Type B pancreatic cell (in vitro differentiated cells): Measurements from ENCODE around the gene YPEL2. TPM values are rescaled to one million over a fixed set of nuclear protein-coding genes. Genes with fewer than 3 reads are reported as not detected.

ENCODE experiments used
- DNase-seq: peaks from one replicate; pipeline ENCODE4 v3.0.0; 2021; ENCODE audit warnings: mixed read lengths; ENCODE audit not compliant: unreplicated experiment; ENCODE audit errors: extremely low spot score
- H3K27ac Mint-ChIP-seq: 2 replicates; pipeline ENCODE4 v1.8.0; 2021; ENCODE audit warnings: mild to moderate bottlenecking, mixed read lengths
- H3K27me3 Mint-ChIP-seq: 2 replicates; pipeline ENCODE4 v1.8.0; 2021; ENCODE audit warnings: mixed read lengths
- H3K36me3 Mint-ChIP-seq: 2 replicates; pipeline ENCODE4 v1.8.0; 2021; ENCODE audit warnings: mixed read lengths
- H3K4me1 Mint-ChIP-seq: one replicate; pipeline ENCODE4 v1.8.0; 2021; ENCODE audit warnings: mixed read lengths; ENCODE audit not compliant: unreplicated experiment
- H3K4me3 Mint-ChIP-seq: 2 replicates; pipeline ENCODE4 v1.8.0; 2021; ENCODE audit warnings: mild to moderate bottlenecking, mixed read lengths
- H3K9me3 Mint-ChIP-seq: 2 replicates; pipeline ENCODE4 v1.8.0; 2021; ENCODE audit warnings: mixed read lengths
- total RNA-seq: library from RNA; stranded (reverse); gene quantifications from 2 replicates; pipeline ENCODE4 v1.2.1, GENCODE V29; 2021; ENCODE audit warnings: low replicate concordance
- TF ChIP-seq, protein P1 (sequence below): fragments of 200-600 bp; sonication (generic); conservative IDR thresholded peaks from 2 replicates; pipeline ENCODE4 v1.5.0; 2021; ENCODE audit warnings: antibody characterized with exemption, mild to moderate bottlenecking

The YPEL2 gene
- total RNA-seq, 1 donor from 2014 or later: 14.7 TPM

DNA sequence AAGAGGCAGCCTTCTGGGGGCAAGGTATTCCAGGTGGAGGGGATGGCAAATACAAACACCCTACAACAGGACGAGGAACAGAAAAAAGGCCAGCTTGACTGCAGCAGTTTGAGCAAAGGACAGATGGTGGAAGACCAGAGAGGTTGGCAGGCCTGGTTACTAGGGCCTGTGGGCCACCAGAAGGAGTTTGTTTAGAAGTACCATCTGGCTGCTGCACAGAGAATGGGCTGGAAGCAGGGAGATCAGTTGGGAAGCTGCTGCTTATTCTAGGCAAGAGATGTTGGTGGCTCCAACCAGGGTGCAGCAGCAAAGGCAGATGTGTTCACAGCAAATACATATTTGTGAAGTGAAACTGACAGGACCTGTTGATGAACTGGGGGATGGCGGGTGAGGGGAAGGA is 2.9 kb upstream of the YPEL2 start:
- peaks cover 7% of the 10 kb centered on the region for H3K27me3 Mint-ChIP-seq
- DNase-seq: no peak
- H3K4me3 Mint-ChIP-seq: no peak overlapping the region
- peak overlapping the region; percentile 23 for H3K27ac Mint-ChIP-seq
- no peaks in the 10 kb centered on the region for H3K36me3 Mint-ChIP-seq
- H3K4me1 Mint-ChIP-seq: peaks cover 44% of the 10 kb centered on the region
- H3K9me3 Mint-ChIP-seq: no peaks in the 10 kb centered on the region
- TF ChIP-seq, protein P1, sequence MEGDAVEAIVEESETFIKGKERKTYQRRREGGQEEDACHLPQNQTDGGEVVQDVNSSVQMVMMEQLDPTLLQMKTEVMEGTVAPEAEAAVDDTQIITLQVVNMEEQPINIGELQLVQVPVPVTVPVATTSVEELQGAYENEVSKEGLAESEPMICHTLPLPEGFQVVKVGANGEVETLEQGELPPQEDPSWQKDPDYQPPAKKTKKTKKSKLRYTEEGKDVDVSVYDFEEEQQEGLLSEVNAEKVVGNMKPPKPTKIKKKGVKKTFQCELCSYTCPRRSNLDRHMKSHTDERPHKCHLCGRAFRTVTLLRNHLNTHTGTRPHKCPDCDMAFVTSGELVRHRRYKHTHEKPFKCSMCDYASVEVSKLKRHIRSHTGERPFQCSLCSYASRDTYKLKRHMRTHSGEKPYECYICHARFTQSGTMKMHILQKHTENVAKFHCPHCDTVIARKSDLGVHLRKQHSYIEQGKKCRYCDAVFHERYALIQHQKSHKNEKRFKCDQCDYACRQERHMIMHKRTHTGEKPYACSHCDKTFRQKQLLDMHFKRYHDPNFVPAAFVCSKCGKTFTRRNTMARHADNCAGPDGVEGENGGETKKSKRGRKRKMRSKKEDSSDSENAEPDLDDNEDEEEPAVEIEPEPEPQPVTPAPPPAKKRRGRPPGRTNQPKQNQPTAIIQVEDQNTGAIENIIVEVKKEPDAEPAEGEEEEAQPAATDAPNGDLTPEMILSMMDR: no peak

DNA sequence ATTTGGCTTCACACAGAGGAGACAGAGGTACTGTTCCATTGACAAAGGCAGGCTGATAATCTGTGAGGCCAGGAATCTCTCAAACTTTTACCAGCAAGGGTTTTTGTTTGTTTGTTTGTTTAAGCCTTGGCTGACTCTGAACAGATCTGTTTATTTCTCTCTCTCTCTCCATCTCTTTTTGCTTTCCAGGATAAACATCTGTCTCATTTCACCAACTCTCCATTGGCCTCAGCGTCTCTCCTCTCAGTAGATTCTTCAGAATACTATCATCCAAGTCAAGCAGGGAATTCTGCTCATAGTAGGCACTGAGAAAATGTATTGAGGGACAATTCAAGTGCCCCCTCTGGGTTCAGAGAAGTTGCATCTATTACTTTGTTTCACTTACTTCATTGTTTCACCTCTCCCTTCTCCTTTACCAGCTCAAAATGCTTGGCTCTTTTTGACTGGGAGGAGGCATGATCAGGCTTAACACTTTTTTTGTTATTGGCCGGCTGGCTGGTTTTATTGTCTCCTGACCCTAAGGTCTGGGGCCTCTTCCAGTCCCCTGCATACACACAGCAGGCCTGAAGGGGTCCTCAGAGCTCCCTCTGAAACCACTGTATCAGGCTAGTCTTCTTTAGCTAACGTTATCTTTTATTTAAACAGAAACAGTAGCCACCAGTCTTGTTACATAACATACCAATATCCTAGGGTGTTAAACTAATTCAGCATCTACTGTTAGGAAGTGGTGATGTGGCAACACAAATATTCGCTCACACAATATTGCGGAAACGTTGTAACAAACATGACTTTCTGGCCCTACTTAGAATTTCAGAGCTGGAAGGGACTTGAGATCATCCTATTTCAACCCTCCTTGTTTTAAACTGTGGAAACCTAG is 2.0 kb upstream of the YPEL2 start:
- no peak for DNase-seq
- H3K4me1 Mint-ChIP-seq: peaks cover 52% of the 10 kb centered on the region
- H3K27me3 Mint-ChIP-seq: peaks cover 12% of the 10 kb centered on the region
- peak overlapping the region; percentile 75 for H3K27ac Mint-ChIP-seq
- TF ChIP-seq, protein P1: peak; percentile 84
- no peaks in the 10 kb centered on the region for H3K9me3 Mint-ChIP-seq
- H3K36me3 Mint-ChIP-seq: no peaks in the 10 kb centered on the region
- peak overlapping the region; percentile 75 for H3K4me3 Mint-ChIP-seq

DNA sequence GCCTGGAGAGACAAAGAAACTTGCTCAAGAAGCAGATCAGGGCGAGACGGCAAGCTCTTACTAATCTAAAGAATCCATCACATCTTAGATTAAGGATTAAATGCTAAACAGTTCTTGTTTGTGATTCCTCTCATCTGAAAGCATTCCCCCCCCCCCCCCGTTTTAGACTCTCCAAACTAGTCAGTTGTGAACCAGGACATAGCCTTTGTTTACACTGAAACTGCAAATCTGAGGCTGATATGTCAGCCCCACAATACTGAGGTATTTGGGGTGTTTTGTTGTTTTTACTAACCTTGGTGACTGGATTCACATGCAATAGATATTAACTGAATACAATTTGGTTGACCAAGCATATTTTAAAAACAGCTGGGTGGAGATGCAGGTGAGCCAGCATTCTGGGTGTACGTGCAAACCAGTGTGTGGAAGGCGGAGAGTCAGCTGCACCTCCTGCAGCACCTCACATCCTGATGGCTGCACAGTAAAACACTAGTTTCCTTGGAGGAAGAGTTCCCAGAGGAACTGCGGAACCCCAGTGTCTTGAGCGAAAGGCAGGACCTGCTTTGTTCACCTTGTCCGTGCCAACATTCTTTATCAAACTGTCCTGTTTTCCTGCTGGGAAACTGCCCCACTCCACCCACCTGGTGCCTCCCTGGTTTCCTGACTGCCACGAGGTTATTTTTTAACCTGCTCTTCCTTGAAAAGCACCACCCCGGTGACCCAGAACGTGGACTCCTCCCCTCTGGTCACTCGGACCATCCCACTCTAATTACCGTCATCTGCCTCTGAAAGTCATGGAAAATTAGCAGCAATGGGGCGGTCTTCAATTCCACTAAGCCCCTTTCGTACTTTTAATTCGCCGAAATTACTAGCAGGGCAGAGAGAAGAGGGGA is 1.2 kb upstream of the YPEL2 start:
- H3K27ac Mint-ChIP-seq: peak overlapping the region; percentile 75
- no peaks in the 10 kb centered on the region for H3K9me3 Mint-ChIP-seq
- peak overlapping the region; percentile 84 for H3K4me3 Mint-ChIP-seq
- peaks cover 12% of the 10 kb centered on the region for H3K27me3 Mint-ChIP-seq
- DNase-seq: no peak
- no peaks in the 10 kb centered on the region for H3K36me3 Mint-ChIP-seq
- peaks cover 56% of the 10 kb centered on the region for H3K4me1 Mint-ChIP-seq
- TF ChIP-seq, protein P1: no peak

DNA sequence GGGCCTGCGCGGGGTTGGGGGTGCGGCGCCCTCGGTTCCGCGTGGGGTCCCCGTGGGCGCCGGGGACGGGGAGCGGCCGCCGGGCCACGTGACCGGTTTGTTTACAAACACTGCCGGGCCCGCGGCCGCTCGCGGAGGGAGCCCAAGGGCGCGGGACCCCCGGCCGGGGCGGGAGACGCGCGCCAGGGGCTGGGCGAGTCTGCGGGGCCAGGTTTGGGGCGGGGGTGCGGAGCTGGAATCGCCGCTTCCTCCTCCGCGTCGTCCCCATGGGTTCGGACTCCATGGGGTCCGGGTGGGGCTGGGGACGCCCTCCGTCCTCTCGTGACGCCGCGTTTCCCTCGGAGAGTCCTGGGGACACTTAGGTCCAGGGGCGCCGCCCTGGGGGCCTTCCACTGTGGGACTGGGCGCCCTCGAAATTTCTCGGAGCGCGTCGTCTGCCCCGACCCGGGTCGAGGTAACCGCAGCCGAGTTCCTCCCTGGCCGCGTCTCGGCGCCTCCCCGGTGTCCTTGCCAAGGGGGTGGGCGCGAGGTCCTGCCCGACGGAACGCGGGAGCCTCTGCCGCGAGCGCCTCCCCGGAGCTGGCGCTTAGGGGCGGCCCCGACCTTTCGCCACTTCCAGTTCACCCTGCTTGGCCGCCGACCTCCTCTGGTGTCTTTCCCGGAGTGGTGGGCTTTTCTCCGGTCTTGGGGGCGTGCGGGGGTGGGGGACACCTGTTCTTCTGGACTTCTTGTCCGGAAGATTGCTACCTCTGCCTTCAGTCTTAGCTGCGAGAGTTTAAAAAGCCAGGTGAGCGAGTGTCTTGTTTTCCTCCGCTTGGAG is 684 bp downstream of the YPEL2 start:
- H3K36me3 Mint-ChIP-seq: no peaks in the 10 kb centered on the region
- TF ChIP-seq, protein P1: no peak
- peak overlapping the region; percentile 97 for H3K4me3 Mint-ChIP-seq
- H3K4me1 Mint-ChIP-seq: peaks cover 62% of the 10 kb centered on the region
- no peaks in the 10 kb centered on the region for H3K9me3 Mint-ChIP-seq
- DNase-seq: no peak
- peaks cover 12% of the 10 kb centered on the region for H3K27me3 Mint-ChIP-seq
- H3K27ac Mint-ChIP-seq: peak overlapping the region; percentile 87

DNA sequence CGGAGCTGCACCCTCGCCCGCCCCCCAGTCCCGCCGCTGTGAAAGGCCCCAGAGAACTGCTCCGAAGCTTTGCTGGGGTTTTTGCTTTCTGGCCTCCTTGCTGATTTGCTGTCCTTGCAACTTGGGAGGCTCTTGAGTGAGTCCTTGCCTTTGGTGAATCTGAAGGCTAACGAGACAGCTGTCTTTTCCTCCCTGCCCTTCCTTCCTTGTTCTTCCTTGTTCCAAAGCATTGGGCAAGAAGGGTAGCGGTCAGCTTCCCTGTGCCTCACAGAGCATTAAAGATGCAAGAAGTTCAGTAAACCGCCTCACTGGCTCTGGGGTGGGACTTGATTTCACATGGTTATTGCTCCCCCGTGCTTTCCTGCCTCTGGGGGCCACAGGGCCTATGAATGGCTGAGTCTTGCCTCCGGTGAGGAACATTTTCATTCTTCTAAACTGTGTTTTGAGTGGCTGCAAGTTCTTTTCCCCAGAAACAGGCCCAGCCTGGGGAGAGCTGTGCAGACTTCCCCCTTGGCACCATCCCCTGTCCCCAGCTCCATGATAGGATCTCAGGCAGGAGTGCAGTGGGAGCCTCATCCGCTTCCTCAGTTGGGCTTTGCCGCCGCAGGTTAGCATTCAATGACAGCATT is 1.4 kb downstream of the YPEL2 start:
- H3K27me3 Mint-ChIP-seq: peaks cover 12% of the 10 kb centered on the region
- TF ChIP-seq, protein P1: no peak
- H3K4me3 Mint-ChIP-seq: peak overlapping the region; percentile 97
- DNase-seq: no peak
- peak overlapping the region; percentile 87 for H3K27ac Mint-ChIP-seq
- H3K36me3 Mint-ChIP-seq: no peaks in the 10 kb centered on the region
- H3K4me1 Mint-ChIP-seq: peaks cover 62% of the 10 kb centered on the region
- H3K9me3 Mint-ChIP-seq: no peaks in the 10 kb centered on the region
